Cardiac muscle cell (in vitro differentiated cells and primary cell): ENCODE measurements around the gene AMFR. TPM values are rescaled to one million over a fixed set of nuclear protein-coding genes. Genes with fewer than 3 reads are reported as not detected.

Experiments
- DNase-seq, 2 donors: peaks; one replicate each; pipeline versions ENCODE4 v3.0.0 to v3.0.0-alpha.2; 2010 to 2017; ENCODE audit warnings: low read depth in 1 of 2, low spot score in 1 of 2
- H3K27ac ChIP-seq: fragments of 200-600 bp; sonication (generic); 2 replicates; pipeline ENCODE4 v1.5.1; 2016
- H3K27me3 ChIP-seq: fragments of 200-600 bp; sonication (generic); 2 replicates; pipeline ENCODE4 v1.6.0; 2016; ENCODE audit warnings: control low read depth
- H3K36me3 ChIP-seq: fragments of 200-600 bp; sonication (generic); 2 replicates; pipeline ENCODE4 v1.5.1; 2016; ENCODE audit warnings: control low read depth
- H3K4me1 ChIP-seq: fragments of 200-600 bp; sonication (generic); 2 replicates; pipeline ENCODE4 v1.8.1; 2017; ENCODE audit warnings: low read depth, mild to moderate bottlenecking, mixed run types
- H3K4me3 ChIP-seq: fragments of 200-600 bp; sonication (generic); 2 replicates; pipeline ENCODE4 v1.5.1; 2016; ENCODE audit warnings: mild to moderate bottlenecking
- H3K9me3 ChIP-seq: fragments of 200-600 bp; sonication (generic); 2 replicates; pipeline ENCODE4 v1.5.1; 2017; ENCODE audit warnings: low read depth, mild to moderate bottlenecking, control low read depth
- polyA plus RNA-seq: library from polyadenylated mRNA; unstranded; fragments of >200 nt; fragmentation: Nextera tagmentation; extraction: Ambion mirVana; gene quantifications from 2 replicates; pipeline ENCODE4 v1.2.1, GENCODE V29; 2016
- total RNA-seq: library from RNA; depleted of rRNA; stranded (reverse); fragments of >200 nt; gene quantifications from 2 replicates; pipeline ENCODE4 v1.2.3, GENCODE V29; 2016
- TF ChIP-seq, protein P1 (sequence below): IDR thresholded peaks from 2 replicates; pipeline ENCODE4 v1.5.1; 2012; ENCODE audit warnings: low read depth, mild to moderate bottlenecking, low read length

AMFR gene
- total and polyA plus RNA-seq, 2 experiments from 2014 or later: 52.7 to 157 TPM

DNA sequence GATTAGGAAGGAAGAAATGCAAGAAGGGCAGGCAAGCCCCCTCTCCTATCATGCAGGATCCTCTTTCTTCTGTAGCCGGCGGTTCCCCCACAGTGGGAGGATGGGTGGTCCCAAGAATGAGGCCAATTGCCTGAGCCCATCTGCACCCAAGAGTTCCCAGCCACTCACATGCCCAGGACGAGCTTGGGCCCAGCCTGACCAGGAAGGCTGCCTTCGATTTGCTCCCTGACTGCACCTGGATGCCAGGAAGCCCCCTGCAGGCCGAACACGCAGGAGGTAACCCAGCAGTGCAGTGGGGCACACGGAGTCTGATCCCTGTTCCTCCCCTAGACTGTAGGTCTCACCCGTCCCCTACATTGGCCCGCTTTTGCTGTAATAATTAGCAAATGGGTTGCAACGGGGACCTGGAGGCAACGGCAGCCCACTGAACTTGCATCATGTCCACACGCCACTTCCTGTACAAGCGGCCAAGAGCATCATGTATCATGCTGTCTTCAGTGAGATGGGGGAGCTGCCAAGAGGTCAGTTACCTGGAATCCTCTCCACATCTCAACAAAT is 67.5 kb downstream of the AMFR start:
- peaks cover 8% of the 10 kb centered on the region for H3K36me3 ChIP-seq
- no peak overlapping the region for H3K27ac ChIP-seq
- H3K4me3 ChIP-seq: no peak overlapping the region
- H3K27me3 ChIP-seq: no peaks in the 10 kb centered on the region
- DNase-seq: peak in 1 of 2 donors; percentile 28
- TF ChIP-seq, protein P1, sequence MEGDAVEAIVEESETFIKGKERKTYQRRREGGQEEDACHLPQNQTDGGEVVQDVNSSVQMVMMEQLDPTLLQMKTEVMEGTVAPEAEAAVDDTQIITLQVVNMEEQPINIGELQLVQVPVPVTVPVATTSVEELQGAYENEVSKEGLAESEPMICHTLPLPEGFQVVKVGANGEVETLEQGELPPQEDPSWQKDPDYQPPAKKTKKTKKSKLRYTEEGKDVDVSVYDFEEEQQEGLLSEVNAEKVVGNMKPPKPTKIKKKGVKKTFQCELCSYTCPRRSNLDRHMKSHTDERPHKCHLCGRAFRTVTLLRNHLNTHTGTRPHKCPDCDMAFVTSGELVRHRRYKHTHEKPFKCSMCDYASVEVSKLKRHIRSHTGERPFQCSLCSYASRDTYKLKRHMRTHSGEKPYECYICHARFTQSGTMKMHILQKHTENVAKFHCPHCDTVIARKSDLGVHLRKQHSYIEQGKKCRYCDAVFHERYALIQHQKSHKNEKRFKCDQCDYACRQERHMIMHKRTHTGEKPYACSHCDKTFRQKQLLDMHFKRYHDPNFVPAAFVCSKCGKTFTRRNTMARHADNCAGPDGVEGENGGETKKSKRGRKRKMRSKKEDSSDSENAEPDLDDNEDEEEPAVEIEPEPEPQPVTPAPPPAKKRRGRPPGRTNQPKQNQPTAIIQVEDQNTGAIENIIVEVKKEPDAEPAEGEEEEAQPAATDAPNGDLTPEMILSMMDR: no peak
- no peaks in the 10 kb centered on the region for H3K9me3 ChIP-seq
- peaks cover 17% of the 10 kb centered on the region for H3K4me1 ChIP-seq

DNA sequence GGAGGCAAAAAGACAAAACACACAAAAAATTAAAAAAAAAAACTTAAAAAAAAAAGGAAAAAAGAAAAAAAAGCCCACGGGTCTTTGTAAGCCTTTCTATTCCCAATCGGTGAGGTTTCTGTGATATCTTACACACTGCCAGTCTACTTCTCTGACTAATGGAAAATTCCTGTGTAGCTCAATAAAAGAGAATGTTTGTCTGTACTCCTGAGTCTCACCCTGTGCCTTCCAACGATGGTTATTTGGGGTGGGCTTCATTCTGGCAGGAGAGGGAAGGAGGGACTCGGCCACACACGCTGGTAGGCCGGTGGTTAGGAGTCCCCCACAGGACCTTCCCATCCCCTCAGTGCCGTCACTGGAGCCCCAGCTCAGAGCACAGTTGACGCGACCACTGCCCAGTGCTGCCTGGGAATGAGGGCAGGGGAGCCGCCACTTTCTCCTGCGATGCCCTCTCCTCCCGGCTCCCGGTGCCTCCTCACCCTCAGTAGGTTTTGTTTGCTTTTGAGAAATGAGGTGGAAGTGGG is 68.0 kb downstream of the AMFR start:
- Histone ChIP-seq H3K27ac (no peak overlapping the region), H3K4me3 (no peak overlapping the region), H3K9me3 (no peaks in the 10 kb centered on the region), H3K27me3 (no peaks in the 10 kb centered on the region), H3K4me1 (peaks cover 17% of the 10 kb centered on the region), H3K36me3 (peaks cover 4% of the 10 kb centered on the region)
- TF ChIP-seq, protein P1: no peak
- peak in 1 of 2 donors; percentile 68 for DNase-seq

DNA sequence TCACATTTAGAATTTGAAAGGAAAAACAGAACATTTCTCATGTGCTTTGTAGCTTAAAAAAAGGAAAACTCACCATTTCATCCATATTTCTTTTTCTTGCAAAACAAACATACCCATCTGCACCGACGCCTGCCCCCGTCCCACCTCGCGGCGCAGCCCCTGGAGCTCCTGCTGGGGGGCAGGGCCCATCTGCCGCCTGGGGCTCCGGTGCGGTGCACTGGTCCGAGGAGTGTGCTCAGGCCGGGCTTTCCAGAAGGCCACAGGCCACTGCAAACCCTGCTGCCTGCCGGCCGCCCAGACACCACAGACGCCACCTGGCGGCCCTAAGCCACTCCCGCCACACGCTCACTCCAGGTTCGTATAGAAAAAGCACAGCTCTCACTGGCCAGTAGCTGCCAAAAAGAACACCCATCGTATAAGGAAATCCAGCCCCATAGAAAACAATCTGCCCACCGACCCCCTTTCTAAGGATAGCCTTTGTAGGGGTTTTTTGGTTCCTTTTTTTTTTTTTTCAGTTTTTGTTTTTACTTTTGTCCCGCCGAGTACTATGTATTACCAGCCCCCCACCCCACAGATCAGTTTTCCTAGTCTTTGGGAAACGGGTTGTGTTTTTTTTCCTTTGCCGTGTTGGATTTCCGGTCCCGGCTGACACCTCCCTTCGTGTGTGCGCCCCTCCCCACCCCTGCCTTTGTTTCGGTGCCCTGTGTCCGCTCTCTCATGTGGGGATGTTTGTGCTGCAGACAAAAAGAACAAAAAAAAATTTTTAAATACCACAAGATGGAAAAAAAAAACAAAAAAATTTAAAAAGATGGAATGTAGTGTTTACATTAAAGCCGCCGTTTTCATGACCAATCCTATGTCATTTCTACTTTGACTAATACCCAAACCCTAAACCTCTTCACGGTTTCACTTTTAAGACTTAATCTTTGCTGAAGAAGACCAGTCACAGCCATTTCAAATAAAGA is 68.8 kb downstream of the AMFR start:
- H3K9me3 ChIP-seq: no peaks in the 10 kb centered on the region
- no peaks in the 10 kb centered on the region for H3K27me3 ChIP-seq
- peaks cover 17% of the 10 kb centered on the region for H3K4me1 ChIP-seq
- no peaks in the 10 kb centered on the region for H3K36me3 ChIP-seq
- no peak overlapping the region for H3K27ac ChIP-seq
- DNase-seq: peak; percentile 90 to 94
- no peak overlapping the region for H3K4me3 ChIP-seq
- TF ChIP-seq, protein P1: peak; percentile 95

DNA sequence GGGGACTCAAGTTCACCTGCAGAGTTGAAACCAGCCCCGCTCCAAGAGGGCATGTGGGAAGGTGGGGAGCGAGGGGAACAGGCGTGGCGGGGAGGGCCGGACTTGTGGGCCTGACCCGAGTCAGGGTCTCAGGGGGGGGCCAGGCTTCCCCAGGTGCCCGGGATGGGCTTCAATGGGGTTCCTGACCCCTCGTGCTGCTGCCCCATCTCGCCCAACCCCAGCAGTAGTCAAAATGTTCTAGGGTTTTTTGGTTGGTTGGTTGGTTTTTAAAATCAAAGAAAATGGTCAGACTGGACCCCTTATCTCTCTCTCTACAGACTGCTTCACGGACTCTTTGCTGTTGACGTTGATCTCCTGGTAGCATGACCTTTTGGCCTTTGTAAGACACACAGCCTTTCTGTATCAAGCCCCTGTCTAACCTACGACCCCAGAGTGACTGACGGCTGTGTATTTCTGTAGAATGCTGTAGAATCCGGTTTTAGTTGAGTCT is 69.5 kb downstream of the AMFR start:
- peaks cover 17% of the 10 kb centered on the region for H3K4me1 ChIP-seq
- H3K27ac ChIP-seq: no peak overlapping the region
- H3K36me3 ChIP-seq: no peaks in the 10 kb centered on the region
- H3K27me3 ChIP-seq: no peaks in the 10 kb centered on the region
- no peak overlapping the region for H3K4me3 ChIP-seq
- TF ChIP-seq, protein P1: no peak
- H3K9me3 ChIP-seq: no peaks in the 10 kb centered on the region
- peak in 1 of 2 donors; percentile 9 for DNase-seq

DNA sequence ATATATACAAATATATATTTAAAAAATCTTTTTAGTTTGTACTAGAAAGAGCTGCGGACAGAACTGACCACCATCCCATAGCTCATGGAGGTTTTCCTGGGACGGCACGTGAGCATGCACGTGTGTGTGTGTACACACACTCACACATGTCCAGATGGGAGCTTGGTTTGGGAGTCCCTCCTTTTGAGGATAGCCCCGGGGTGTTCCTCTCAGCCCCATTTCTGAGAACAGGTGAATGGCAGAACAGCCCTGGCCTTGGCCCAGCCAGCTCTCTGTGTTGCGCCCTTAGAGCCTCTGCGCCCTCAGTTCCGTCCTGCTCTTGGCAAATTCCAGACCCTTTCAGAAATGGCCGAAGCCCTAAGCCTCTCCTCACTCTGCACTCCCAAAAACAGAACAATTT is 70.1 kb downstream of the AMFR start:
- TF ChIP-seq, protein P1: no peak
- no peaks in the 10 kb centered on the region for H3K9me3 ChIP-seq
- no peaks in the 10 kb centered on the region for H3K27me3 ChIP-seq
- peaks cover 17% of the 10 kb centered on the region for H3K4me1 ChIP-seq
- H3K36me3 ChIP-seq: no peaks in the 10 kb centered on the region
- DNase-seq: no peak
- no peak overlapping the region for H3K27ac ChIP-seq
- no peak overlapping the region for H3K4me3 ChIP-seq
